GM03348 (cell line): ENCODE data around the gene ANKRD30A.
A peak's percentile ranks its signal among the peaks of the same experiment; 100 is the strongest.
"Not testable (repeated sequence)": the region's sequence is repeated elsewhere in the genome, so short reads cannot be mapped to it uniquely, and the experiment has no call there.

ENCODE experiments used
- DNase-seq: peaks from one replicate; pipeline ENCODE4 v3.0.0; 2012; ENCODE audit warnings: low spot score

ANKRD30A gene

DNA sequence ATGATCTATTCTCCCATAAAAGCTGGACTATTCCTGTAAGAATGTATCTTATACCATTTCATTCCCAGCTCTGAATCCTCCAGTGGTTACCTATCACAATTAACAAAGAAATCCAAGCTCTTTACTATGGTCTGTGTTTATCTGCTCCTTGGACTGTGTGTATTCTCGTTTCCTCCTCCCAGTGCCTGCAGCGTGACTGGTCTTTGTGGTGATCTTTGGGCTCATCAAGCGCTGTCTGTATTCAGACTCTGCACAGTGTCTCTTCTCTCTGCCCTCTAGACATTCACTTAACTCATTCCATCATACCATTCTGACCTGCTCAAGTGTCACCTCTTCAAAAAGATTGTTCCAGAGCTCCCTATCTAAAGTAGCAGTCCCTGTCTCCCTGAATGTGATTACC is 130.4 kb downstream of the ANKRD30A start:
- DNase-seq = not testable (repeated sequence)

DNA sequence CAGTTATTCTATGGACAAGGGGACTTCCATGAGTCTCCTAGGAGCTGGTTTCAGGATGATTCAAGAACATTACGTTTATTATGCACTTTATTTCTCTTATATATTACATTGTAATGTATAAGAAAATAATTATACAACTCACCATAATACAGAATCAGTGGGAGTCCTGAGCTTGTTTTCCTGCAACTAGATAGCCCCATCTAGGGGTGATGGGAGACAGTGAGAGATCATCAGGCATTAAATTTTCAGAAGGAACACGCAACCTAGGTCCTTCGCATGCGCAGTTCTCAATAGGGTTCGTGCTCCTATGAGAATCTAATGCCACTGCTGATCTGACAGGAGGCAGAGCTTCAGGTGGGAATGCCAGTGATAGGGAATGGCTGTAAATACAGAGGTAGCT is 137.9 kb downstream of the ANKRD30A start:
- DNase-seq = no peak

DNA sequence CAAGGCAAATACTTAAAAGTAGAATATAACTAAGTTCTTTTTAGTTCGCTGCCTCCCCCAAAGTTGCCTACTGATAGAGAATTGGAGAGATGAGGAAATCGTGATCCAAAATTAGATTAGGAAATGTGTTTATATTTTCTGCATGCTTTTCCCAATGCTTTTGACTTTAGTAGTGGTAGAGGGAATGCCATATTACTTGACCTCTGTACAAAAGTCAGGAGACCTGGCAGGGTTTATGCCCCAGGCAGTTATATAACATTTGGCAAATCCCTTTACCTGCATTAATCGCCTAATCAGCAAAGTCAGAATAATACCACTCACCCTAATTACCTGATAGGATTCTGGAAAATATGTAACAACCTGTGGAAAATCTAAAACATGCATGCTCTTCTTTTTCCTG is 142.9 kb downstream of the ANKRD30A start:
- no peak for DNase-seq

DNA sequence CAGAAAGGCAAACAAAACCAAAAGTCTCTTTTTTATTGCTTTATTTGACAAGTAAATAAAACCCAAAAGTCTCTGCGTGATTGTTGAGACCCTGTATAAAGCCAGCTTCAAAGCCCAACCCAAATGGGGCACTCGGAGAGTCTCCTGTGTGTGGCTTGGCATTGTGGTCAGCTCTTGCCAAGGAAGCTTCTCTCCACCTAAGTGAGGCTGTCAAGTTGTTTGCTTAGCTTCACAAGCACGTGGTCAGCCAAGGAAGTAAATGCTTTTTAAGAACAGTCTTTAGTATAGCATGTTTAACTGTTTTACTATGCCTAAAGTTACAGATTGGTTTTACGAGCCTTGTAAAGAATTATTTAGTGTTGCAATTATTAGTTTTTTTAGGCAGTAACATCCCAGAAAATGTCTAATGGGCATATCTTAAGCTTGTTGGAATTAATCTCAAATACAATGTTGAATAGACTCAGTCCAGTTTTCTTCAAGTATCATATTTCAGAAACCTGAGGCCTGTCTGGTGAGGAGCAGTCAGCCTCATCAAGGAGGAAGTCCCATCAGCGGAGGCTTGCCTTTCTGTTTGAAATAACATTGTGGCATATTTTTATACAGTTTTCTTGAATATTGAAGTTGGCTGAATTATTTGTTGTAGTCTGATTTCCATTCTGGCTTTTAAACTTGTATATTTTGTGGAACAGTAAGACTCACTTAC is 144.3 kb downstream of the ANKRD30A start:
- no peak for DNase-seq

DNA sequence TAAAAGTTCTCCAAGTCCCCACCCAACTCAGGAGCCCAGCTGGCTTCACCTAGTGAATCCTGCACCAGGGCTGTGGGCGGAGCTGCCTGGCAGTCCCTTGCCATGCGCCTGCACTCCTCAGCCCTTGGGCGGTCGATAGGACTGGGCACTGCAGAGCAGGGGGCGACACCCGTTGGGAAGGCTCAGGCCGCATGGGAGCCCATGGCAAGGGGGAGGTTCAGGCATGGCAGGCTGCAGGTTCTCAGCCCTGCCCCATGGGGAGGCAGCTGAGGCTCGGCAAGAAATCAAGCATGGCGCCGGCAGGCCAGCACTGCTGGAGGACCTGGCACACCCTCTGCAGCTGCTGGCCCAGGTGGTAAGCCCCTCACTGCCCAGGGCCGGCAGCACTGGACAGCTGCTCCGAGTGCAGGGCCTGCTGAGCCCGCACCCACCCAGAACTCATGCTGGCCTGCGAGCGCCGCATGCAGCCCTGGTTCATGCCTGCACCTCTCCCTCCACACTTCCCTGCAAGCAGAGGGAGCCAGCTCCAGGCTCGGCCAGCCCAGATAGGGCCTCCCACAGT is 149.9 kb downstream of the ANKRD30A start:
- DNase-seq = no peak

DNA sequence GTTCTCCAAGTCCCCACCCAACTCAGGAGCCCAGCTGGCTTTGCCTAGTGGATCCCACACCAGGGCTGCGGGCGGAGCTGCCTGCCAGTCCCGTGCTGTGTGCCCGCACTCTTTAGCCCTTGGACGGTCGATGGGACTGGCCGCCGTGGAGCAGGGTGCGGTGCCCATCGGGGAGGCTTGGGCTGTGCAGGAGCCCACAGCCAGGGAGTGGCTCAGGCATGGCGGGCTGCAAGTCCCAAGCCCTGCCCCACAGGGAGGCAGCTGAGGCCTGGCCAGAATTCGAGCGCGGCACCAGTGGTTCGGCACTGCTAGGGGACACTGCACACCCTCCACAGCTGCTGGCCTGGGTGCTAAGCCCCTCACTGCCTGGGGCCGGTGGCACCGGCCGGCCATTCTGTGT is 159.7 kb downstream of the ANKRD30A start:
- DNase-seq = no peak

DNA sequence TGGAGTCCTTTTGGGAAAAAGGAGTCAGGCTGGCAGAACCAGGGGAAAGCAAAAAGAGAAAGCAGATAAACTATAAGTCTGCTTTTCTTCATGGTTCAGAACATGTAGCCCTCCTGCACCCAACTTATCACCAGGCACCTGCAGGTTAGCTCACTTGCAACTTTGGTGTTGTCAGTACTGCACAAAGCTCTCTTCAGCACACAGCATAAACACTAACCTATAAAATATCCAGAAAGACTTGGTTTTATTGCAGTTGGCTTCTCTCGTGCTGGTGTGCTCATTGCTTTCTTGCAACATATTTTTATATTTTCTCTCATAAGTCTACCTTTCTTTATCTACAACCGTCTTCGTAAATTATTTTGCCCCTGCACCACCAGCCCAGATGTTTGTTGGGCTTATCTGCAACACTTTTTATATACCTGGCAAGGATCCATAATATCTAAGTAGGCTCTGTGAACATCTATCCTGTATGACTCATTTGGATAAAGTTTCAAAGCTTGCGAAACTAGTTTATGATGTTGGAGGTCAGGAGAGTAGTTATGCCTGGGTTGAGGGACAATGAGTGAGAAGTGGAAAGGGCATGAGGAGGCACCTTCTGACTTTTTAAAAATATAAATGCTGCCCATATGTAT is 164.6 kb downstream of the ANKRD30A start:
- no peak for DNase-seq

DNA sequence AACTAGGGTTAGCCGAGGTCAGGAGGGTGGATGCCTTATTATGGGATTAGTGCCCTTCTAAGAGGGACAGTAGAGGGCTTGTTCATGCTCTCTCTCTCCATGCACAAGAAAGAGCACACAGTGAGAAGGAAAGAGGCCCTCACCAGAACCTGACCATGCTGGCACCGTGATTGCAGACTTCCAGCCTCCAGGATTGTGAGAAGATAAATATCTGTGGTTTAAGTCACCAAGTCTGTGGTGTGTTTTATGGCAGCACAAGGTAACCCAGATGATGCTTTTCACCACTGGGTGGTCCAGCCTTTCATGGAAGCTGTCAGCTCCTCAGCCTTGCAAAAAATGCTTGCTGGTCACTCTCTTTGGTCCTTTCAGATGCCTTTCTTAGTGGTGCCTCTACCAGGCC is 175.9 kb downstream of the ANKRD30A start:
- no peak for DNase-seq

DNA sequence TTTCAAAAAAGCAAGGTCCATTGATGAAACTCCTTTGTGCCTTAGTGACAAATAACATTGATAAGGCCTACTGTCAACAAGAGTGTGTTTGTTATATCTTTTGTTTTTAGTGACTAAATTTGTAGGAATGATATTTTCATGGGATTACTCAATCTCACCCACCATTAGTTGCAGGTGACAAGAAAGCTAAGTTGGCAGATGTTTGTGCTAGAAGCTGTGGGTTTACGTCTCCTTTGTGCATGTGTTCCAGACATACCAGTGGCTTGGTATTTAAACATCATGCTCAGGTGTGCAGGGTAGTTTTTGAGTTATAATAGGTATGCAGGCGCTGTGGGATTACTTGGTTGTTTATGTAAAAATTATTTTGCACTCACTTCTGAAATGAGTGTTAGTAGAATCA is 178.6 kb downstream of the ANKRD30A start:
- no peak for DNase-seq

DNA sequence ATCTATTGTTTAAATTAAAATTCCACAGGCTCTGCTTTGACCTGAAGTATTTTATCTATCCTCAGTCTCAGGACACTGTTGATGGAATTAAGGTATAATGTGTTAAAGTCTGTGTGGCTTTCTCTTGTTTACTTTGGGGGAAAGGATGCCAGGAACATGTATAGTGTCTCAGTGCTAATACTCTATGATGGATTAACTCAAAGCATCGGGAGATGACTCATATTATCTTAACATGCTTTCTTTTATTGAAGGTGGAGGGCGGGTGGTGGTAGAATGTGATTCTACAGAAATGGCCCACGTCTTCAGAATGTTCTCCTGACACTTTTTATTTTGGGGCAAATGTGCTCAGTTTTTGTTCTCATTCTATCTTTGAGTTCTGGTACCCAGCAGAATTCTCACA is 189.0 kb downstream of the ANKRD30A start:
- DNase-seq = no peak

DNA sequence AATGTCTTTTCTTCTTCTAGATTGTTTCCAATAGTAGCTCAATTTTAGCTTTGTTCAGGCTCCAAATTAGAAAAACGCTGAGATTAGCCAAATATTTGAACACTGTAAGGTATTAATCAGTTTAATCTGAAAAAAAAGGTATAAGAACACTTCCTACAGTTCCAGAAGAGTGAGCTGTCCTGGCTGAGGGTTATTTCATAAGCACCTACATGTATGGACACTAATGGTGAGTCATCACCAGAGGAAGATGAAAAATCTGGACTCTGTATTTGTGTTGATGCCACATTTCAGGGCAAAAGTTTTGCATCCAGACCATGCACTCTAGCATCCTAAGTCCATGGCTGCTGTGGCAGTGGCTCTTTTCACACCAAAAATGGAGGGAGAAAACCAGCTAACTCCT is 189.5 kb downstream of the ANKRD30A start:
- DNase-seq = no peak

DNA sequence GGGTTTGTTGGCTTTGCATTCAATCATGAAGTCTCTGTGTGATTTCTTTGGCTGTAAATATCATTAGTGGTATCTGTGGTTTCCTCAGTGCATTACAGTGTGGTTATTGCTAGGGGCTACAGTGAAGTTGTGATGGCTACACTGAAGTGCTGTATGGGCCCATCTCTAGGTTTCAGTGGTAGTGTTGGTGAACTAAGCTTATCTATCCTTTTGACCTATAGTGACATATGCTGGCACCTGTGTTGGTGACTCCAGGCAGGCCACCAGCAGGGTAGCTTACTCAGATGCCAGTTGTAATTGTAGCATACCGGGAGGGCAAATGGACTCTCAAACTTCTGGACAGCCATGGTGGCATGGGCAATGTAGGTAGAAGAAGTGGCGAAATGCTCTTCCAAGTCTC is 219.0 kb downstream of the ANKRD30A start:
- DNase-seq = no peak

DNA sequence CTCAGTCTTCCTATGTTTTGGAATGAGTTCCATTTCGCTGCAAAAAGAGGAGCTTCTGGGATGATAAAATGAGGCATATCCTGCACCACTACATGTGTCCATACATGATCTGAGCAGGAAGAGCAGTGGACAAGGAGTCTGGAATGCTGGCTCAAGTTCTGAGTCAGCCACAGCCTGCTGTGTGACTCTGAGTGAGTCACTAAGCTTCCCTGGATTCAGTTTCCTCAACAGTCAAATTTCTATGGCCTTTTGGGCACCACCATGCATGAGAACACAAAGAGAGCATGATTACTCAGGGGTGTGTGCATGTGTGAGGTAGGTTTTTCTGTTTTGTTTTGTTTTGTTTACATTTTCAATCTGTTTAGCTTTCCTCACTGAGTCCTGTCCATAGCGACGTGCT is 254.6 kb downstream of the ANKRD30A start:
- peak; percentile 6 for DNase-seq

DNA sequence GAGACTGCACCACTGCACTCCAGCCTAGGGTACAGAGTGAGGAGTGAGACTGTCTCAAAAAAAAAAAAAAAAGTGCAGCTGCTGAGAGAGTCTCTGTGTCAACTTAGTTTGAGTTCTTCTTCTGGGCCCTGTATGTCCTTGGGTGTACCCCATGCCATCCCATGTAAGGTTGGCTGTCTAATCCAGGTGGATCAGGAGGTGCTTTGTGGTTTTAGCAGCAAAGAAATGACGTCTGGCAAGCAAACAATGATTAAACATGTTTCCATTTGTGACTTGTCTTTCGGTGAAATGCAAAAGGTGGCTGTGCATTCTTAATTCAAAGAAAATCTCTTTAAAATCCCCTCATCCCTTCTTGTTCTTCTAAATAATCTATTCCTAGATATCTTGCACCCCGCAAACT is 255.9 kb downstream of the ANKRD30A start:
- DNase-seq = no peak

DNA sequence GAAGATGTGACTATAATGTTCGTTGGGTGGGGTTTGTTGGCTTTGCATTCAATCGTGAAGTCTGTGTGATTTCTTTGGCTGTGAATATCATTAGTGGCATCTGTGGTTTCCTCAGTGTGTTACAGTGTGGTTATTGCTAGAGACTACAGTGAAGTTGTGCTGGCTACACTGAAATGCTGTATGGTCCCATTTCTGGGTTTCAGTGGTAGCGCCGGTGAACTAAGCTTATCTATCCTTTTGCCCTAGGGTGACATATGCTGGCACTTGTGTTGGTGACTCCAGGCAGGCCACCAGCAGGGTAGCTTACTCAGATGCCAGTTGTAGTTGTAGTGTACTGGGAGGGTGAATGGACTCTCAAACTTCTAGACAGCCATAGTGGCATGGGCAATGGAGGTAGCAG is 259.5 kb downstream of the ANKRD30A start:
- no peak for DNase-seq

DNA sequence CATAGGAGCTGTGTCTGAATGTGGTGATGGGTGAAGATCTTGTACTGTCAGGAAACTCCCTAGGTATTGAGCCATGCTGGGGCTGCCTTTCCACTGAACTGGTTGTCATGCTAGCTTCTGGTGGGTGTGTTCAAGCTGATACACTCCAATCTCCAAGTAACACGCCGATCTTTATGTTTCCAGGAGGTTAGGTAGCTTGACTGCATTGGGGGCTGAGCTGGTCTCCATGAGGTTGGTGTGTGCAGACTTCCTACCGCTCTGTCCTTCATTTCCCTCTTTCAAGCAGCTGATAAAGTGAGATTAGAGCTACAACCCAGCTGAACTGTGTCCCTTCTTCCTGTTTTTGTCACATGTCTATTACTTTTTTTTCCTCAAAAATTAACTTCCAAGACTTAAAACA is 265.5 kb downstream of the ANKRD30A start:
- no peak for DNase-seq

DNA sequence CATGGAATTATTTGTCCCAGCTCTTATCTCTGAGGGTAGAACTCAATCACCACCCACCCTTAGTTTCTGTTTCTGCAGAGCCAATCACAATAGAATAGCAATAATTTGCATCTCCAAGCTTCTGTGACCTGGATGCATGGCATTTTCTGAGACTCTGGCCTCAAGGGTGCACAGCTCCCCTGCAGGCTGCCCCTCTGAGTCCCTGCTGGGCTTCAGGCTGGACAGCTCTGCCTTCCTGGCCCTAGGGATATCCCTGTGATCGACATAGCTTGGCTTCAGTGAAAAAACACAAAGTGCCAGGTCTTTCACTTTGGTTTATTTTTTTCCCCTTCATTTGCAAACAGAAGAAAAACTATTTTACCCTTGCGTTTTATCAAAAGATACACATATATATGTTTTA is 275.4 kb downstream of the ANKRD30A start:
- not testable (repeated sequence) for DNase-seq

DNA sequence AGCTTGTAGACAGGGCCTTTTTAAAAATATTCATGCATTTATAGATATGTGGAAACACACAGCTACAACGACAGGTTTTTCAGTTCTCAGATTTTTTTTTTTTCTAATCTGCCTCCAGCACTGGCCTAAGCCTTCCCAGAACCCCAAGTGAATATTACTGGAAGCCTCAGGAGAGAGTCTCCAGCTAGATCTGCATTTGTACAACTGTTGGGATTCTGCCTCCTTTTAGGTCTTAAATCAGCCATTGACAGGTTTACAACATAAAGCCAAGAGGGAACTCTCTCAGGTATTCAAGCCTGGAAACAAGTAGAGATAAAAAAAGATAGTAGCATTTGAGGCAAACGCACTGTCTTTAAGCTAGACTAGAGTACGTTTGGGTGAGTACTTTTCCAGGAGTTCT is 275.8 kb downstream of the ANKRD30A start:
- no peak for DNase-seq

DNA sequence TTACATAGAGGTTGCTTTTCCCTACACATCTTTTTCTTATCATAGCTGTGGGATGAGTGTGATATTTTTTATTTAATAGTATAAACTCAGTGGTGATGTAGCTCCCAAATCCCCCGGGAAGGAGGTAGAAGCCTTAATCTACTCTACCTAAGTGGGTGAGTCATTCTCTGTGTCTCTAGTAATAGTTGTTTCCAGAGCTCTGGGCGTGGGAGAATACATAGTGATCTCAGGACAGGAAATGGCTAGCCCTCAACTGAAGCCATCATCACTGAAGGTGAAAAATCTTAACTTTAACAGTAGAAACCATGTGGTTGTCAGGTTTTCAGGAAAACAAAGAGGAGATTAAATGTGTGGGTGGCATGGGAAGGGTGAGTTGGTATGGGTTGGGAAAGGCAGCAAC is 278.4 kb downstream of the ANKRD30A start:
- DNase-seq = no peak
